ENCODE measurements around the gene TMEM134.

The TMEM134 gene

DNA sequence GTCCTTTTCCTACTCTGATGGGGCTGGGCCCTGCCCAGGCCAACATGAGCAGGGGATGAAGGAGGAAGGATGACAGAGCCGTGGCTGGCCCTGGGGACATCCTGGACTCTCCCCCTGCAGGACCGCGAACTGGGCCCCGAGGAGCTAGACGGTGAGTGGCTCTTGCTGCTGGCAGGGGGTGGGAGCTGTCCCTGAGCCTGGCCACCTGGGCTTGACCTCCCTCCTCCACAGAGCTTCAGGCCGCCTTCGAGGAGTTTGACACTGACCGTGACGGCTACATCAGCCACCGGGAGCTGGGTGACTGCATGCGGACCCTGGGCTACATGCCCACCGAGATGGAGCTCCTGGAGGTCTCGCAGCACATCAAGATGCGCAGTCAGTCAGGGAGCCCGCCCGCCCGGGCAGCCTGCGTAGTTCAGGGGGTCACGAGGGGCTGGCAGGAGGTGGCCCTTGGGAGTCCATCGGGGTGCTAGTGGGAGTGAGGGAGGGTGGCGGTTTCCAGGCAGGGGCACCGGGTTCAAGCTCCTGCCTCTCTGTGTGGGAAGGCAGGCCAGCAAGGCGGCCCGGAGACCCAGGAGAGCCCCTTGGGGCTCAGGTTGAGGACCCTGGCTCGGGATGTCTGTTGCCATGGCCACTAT, 12.9 kb downstream of the TMEM134 start:
- DNase-seq: no peak

DNA sequence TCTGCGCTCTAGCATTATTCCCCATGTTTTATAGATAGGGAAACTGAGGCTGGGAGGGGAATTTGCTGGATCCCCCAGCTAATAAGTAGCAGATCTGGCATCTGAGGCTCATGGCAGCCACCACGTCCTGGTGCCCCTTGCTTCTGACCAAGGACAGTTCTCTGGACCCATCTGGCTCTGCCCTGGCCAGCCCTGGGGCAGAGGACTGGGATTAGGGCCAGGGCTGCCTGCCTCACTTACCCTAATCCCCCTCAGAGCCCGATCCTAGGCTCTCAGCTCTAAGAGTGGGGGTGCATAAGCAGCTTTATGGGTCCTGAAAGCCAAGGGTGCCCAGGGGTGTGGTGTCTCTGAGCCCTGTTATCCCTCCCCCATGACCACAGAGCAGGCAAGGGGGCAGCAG, 14.0 kb downstream of the TMEM134 start, which contains the start of gene CABP4:
TSS of gene CABP4 (plus strand) at position 301 of the 400 bp plus-strand sequence. CDS start at position 371, 70 bp downstream.
- no peak for DNase-seq

DNA sequence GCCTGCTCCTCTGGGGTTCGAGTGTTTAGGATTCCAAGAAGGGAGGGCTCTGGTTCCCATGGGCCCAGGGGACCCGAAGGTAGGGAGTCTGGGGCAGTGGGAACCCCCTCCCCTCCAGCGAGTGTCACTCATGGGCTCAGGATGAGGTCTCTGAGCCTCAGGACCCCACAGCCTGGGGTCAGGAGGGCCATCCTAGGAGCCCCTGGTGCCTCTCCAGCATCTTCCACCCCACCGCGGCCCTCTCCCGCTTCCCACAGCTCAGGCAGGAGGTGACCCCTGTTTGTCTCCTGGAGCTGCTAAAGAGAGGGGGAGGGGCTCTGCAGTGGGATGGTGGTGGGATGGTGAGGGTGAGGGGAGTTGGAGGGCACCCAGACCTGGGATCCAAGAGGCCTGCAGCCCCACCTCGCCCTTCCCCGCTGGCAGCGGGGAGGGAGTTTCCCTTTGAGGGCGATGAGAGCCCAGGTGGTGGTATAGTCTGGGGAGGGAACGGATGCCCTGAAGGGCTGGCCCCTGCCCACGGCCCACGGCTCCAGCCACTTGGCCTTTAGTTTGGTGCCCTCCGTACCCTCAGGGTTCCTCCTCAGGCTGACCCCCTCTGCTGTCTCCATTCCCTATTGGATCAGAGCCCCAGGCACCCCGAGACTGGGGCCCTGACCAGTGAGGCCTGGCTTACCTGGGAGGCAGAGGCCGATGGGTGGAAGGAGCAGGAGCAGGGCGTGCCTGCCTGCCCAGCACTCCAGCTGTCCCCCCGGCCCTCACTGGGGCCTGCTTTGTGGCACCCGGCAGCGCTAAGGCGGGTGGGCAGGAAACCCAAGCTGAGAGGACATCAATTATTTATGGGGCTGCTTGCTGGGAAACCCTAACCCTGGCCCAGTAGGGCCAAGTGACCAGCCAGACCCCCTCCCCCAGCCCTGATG, 15.0 kb downstream of the TMEM134 start:
- DNase-seq: no peak

DNA sequence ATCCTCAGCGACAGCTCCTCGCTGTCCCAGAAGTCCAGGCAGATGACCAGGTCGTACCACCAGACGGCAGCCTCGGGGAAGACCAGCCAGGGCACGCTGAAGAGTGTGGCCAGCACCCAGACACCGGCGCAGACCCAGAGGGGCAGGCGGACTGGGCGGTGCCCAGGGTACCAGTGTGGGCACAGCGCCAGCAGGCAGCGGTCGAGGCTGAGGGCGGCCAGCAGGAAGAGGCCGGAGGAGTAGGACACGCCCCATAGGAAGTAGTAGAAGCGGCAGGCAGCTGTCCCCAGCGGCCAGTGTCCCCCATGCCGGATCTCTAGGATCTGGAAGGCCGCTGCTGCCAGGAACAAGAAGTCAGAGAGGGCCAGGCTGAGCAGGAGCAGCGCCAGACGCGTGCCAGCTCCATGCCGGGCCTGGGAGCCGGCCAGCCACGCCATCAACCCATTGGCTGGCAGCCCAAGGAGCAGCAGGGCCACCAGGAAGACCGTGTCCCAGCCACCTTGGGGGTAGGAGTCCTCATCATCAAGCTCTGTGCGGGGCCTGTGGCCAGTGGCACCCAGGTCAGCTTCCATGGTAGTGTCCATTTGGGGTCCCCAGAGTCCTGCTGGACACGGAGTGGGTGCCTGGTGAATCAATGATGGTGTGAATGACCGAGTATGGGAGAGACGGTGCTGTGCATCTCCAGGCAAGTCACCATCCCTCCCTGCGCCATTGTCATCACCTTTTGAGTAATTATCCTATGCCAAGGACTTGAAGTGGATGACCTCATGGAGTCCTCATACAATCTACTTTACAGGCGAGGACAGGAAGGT, 16.7 kb downstream of the TMEM134 start, which contains the start of gene GPR152:
TSS of gene GPR152 (minus strand) at position 589 of the 812 bp plus-strand sequence. CDS start at position 584, 5 bp downstream.
- DNase-seq: no peak

DNA sequence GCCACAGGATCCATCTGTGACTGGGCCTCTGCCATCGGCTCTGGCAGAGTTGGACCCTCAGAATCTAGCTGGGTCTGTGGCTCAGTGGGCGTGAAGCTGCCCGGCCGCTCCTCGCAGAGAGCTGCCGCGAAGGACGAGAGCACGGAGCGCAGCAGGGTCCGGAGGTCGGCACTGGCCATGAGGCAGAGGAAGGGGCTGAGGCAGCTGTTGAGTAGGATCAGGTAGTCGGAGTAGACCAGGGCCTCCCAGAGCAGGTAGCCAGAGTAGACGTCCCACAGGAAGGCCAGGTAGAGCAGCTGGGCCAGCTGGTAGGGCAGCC, 17.4 kb downstream of the TMEM134 start:
- DNase-seq: no peak

DNA sequence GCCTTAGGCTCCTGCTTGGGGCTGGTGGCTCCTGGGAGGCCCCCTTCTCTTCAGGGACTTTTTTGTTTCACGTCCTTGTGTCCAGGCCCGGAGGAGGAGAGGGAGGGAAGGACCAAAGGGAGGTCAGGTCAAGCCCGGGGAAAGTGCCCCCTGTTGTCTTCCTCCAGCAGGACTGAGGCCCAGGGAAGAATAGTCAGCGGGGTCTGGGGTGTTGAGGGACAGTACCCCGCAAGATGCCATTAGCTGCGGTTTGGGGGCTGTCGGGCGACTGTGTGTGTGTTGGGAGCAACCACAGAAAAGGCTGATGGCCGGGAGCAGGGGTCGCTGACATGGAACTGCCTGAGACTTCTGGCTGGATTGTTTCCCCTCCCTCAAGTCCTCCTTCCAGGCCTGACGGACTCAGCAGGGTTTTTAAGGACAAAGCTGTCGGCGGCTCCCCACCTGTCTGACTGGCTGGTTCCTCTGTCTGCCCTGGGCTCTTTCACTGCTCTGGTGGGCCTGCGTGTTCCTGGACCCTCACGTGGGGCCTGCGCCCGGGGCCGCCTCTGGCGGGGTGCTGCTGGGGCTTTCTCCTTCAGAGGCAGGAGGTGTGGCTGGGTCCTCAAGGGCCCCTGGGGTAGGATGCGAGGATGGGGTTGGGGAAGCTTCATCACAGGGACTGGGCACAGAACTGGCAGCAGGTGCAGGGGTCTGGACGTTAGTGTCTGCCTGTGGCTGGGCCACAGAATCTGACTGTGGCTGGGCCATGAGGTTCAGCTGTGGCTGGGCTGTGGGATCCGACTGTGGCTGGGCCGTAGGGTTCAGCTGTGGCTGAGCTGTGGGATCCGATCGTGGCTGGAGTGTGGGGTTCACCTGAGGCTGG, 18.0 kb downstream of the TMEM134 start:
- no peak for DNase-seq

DNA sequence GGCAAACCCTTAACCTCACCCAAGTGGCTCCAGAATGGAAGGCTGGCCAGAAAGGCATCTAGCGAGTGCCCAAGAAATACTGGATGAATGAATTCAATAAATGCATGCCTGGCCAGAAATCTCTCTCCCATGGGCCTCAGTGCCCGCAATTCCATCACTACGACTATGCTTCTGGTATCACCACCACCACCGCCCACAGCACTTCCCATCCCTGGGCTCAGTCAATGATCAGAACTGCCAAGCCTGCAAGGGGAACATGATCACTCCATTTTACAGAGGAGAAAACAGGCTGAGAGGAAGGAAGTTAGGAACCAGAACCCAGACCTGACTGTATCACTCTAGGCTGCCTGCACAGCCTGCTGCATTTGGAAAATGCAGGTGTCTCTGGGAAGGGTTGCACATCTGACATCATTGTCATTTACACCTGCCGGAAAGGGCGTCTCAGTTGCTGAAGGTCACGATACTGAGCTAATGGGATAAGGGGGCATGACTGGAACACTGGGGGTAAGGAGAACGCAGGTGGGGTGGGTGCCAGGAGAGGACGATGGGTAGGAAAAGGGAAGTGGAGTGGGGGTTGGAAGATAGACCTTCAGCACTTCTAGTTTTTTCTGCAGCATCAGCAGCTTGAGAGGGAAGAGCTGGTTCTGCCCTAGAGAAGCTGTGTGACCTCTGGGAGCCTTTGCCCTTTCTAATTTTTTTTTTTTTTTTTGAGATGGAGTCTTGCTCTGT, 19.8 kb downstream of the TMEM134 start:
- no peak for DNase-seq

DNA sequence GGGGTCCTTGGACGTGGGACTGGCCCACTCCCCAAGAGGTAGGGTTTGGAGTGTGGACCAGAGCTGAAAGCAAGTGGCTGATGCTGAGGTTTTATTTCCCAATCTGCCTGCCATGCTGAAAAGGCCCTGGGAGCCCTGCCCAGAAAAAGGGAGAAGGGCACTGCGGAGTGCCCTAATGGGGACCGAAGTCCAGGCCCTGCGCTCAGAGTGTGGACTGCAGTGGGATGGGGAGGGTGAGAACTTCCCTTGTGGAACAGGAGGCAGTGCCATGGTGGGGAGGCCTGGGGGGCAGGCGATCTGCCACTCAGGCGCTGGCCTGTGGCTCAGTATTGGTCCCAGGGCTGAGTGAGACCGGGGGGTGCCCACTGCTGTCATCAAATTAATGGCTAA, 20.8 kb downstream of the TMEM134 start:
- DNase-seq: no peak

DNA sequence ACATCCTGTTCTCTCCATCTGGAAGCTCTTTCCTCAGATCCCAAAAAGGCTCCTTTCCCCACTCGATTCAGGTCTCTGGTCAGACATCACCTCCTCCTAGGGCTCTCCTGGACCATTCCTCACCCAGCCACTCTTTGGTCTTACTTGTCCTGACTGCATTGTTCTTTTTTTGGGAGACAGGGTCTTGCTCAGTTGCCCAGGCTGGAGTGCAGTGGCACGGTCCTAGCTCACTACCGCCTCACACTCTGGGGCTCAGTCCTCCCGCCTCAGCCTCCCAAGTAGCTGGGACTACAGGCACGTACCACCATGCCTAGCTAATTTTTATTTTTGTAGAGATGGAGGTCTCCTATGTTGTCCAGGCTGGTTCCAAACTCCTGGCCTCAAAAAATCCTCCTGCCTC, 23.5 kb downstream of the TMEM134 start:
- DNase-seq: no peak

DNA sequence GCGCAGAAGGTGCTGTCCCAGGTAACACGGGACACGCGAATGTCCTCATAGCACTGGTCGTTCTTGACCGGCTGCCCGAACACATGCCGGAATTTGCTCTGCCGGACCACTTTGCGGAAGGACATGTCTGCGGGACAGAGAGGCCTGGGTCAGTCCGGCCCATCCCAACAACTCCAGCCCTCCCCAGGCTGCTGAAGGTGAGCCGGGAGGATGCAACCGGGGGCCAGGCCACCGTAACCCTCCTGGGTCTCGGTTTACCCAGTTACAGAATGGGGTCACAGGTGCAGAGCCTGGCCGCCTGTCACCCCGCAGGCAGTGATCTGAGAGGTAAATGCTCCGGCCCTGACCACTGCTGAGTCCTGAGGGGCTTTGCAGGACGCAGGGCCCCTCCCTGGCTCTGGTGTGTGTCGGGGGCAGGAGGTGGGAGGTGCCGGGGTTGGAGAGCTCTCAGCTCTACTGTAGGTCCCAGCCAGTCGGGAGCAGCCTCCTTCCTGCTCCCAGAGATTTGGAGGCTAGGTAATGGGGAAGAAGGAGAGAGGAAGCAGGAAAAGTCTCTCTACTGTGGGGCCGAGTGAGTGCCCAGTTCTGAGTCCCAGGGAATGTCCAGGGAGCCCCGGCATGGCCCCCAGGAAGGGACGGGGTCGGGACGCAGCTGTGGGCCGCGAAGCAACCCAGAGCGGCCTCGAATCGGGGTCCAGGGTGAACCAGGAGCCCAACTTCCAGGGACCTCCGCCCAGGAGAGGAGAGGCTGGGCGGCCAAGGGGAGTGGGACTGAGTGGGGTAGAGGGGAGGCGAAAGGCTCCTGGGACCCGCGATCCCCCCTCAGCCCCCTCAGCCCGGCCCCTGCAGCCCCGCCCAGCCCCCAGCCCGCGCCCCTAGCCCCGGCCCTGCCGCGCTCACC, 26.3 kb downstream of the TMEM134 start:
- DNase-seq: no peak

DNA sequence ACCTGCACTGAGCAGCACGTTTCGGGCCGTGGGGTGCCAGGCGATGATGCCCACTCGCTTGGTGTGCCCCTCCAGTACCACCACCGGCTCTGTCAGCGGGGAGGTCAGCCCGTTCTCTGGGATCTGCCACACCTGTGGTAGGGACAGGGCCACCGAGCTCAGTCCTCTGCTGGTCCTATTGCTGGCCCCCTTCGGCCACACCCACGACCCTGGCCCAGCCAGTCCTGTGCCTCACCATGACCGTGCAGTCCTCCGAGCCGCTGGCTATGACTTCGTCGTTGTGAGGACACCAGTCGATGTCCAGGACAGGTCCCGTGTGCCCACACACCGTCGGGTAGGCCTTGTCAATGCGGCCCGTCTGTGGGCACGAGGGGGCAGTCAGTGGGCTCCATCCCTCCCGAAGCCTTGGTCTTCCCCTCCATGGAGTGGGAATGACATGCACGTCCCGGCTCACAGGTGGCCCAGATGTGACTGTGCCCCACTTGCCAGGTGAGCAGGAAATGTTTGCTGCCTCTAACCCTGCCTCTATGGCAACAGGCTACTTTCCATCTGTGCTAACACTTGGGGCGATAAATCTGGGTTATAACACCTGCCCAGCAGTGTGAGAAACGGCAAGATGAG, 27.2 kb downstream of the TMEM134 start:
- no peak for DNase-seq

DNA sequence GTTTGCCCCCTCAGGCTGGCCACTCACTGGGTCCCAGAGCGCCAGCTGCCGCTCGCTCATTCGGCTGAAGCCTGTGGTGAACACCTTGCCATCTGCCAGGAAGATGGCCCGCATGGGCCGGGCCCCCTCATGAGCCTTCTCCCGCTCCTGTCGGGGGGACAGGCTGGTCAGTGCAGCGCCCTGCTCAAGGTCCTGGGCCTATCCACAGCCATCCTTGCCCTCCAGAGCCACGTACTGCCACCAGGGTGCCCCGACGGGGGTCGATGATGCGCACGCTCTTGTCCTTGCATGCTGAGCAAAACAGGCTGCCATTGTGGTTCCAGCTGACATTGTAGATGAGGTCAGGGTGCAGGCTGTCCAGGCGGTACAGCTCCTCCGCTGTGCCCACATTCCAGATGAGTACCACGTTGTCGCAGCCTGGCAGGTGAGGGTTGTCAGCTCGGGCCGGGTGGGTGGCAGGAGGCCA, 27.9 kb downstream of the TMEM134 start:
- DNase-seq: no peak

DNA sequence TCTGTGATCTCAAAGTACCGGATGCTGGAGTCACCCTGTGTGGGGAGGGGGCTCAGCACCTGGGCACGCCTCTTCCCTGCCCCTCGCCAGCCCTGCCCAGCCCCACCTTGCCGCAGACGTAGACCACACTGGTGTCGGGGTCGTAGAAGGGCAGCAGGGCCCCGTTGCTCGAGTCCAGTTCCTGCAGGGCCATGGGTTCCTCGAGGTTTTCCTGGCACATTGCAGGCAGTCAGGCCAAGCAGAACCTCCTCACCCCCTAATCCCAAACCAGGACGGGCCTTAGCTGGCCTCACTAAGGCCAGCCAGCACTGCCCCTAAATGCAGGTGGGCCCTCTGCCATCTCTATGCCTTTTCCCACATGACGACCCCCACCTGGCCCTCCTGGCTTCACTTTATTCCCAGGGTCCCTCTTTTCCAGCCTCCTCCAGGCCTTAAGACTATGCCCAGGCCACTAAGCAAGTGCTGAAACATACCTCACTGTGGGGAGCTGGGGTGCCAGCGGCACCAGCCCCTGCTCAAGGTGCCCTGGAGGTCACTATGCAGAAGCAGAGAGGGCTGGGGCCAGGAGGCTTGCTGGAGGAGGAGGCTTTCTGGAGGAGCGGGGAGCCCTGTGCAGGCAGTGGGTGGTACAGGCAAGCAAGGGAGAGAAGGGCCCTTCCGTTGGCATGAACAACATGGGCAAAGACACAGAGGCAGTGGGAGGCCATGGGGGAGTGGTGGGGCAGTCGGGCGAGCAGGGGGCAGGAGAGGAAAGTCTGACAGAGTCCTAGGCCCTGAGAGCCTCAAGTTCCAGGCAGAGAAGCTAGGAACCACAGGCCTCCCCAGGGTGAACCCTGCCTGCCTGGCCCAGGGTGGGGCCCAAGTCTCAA, 28.6 kb downstream of the TMEM134 start:
- no peak for DNase-seq

DNA sequence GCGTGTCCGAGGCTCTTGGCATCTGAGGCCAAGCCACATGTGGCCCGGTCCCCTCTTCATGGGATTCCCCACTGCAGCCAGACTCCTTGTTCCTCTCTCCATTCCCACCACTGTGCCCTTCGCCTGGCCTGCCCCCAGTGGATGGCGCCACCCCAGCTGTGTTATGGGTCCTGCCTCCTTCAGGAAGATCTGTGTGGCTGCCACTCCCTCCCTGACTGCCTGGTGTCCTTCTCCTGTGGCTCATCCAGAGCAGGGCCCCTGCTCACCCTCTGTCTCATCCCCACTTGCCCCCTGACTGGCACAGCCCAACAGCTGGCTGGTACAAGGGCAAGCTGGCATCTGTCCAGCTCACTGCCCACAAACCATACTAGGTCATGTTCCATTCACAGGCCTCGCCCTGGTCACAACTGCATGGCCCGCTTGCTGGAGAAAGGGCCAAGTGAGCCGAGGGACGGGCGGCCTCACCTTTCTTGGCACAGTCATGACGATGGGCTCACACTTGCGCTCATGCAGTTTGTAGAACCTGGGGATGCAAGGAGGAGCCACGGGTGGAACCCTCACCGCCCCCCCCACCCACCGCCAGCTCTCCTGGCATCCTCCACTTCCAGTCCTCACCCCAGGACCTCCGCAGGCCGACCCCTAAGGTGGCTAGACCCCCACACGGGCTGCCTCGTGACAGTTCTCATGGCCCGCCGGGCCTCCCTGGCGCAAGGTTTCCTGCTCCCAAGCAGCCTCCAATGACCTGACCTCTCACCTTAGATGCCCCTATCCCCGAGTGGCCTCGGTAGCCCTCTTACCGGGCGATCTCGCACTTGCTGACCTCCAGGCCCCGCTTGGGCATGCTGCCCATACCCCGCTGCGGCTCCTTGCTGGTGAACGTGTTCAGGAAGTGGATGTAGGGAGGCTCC, 29.5 kb downstream of the TMEM134 start:
- DNase-seq: no peak

DNA sequence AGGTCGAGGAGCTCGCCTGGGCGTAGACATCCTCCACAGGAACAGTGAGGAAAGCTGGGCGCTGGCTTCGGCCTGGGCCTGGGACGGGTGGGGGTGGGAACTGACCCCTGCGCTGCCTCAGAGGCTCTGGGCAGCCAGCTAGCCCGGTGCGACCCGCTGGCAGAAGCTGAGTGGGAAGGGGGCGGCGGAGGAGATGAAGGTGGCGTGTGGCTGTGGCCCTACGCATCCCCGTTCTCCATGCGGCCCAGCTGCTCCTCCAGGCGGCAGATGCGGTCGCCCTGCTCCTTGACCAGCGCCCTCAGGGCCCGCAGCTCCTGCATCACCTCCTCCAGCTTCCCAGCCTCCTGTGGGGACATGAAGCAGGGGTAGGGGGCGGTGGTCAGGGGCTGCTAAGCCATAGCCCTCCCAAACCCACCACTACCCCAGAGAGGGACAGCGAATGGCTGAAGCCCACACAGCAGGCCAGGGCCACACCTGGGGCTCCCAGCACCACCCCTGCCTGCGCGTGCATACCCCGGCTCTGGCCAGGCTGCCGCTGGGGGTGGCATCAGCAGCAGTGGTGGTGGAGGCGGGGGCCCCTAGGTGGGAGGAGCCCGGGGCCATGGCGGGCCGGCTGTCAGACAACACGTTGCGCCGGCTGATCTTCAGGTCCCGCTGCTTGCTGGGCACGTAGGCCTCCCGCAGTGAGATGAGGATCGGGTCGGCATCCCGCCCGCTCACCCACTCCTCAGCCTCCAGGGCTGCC, 30.7 kb downstream of the TMEM134 start:
- no peak for DNase-seq

DNA sequence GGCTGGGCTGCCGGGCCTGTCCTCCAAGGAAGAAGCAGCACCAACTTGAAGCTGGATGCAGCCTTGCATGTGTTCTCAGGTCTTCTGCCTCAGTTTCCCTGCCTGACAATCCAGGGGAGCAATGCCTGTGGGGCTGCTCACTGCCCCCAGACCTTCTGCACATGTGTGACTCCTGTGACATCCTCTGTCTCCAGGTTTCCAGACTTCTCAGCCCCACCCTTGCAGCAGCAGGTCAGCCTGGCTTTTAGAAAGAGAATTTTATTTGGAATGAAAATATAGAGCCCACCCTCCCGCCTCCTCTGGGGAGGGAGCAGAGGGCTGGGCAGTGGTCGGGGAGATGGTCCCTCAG, 31.3 kb downstream of the TMEM134 start:
- DNase-seq: no peak
